CD8-positive, alpha-beta memory T cell (primary cell): Measurements from ENCODE around the gene TROAP. TPM values are rescaled to one million over a fixed set of nuclear protein-coding genes. Genes with fewer than 3 reads are reported as not detected.

Source experiments
- CTCF ChIA-PET: fragments of 350-600 bp; sonication (Branson Sonifier 250); formaldehyde crosslinking; loops from one replicate; lab custom pipeline; 2021; ENCODE audit warnings: antibody characterized with exemption; lab: Charles Lee
- POLR2A ChIA-PET: fragments of 350-600 bp; sonication (Branson Sonifier 250); formaldehyde crosslinking; loops from one replicate; lab custom pipeline; 2021; ENCODE audit warnings: antibody characterized with exemption; lab: Charles Lee
- DNase-seq, 5 donors: peaks; one replicate each; pipeline versions ENCODE4 v3.0.0 to v3.0.0-alpha.2; 2020 to 2022; ENCODE audit warnings: mixed read lengths in 1 of 5
- H3K27ac ChIP-seq: one replicate; pipeline ENCODE4 v1.7.0; 2013; ENCODE audit warnings: low read depth, mild to moderate bottlenecking, low read length, moderate library complexity
- H3K27me3 ChIP-seq: 2 replicates; pipeline ENCODE4 v1.7.0; 2013; ENCODE audit warnings: low read length, mild to moderate bottlenecking; ENCODE audit not compliant: insufficient read depth, poor library complexity, severe bottlenecking
- H3K36me3 ChIP-seq: 2 replicates; pipeline ENCODE4 v1.7.0; 2013; ENCODE audit warnings: mild to moderate bottlenecking, low read length, moderate library complexity; ENCODE audit not compliant: insufficient read depth
- H3K4me1 ChIP-seq: 2 replicates; pipeline ENCODE4 v1.7.0; 2013; ENCODE audit warnings: mild to moderate bottlenecking, low read length, moderate library complexity; ENCODE audit not compliant: insufficient read depth
- H3K4me3 ChIP-seq: 2 replicates; pipeline ENCODE4 v1.7.0; 2013; ENCODE audit warnings: mild to moderate bottlenecking, low read length
- H3K9me3 ChIP-seq: 2 replicates; pipeline ENCODE4 v1.7.0; 2013; ENCODE audit warnings: mild to moderate bottlenecking, low read length
- H3K27ac Mint-ChIP-seq, 8 donors: one replicate each; pipeline ENCODE4 v1.8.0; 2020 to 2021; ENCODE audit warnings: mixed read lengths in 8 of 8, mild to moderate bottlenecking in 6 of 8, inconsistent platforms in 3 of 8, moderate library complexity in 3 of 8
- H3K27me3 Mint-ChIP-seq, 2 donors: one replicate each; pipeline ENCODE4 v1.8.0; 2020 to 2021; ENCODE audit warnings: mixed read lengths in 2 of 2, mild to moderate bottlenecking in 1 of 2, moderate library complexity in 1 of 2
- H3K36me3 Mint-ChIP-seq, 3 donors: one replicate each; pipeline ENCODE4 v1.8.0; 2020 to 2021; ENCODE audit warnings: mixed read lengths in 3 of 3, inconsistent platforms in 1 of 3, mild to moderate bottlenecking in 1 of 3
- H3K4me1 Mint-ChIP-seq, 3 donors: one replicate each; pipeline ENCODE4 v1.8.0; 2020 to 2021; ENCODE audit warnings: mixed read lengths in 3 of 3, inconsistent platforms in 1 of 3, mild to moderate bottlenecking in 1 of 3
- H3K4me3 Mint-ChIP-seq, 7 donors: one replicate each; pipeline ENCODE4 v1.8.0; 2020 to 2021; ENCODE audit warnings: mixed read lengths in 7 of 7, mild to moderate bottlenecking in 6 of 7, moderate library complexity in 4 of 7, inconsistent platforms in 2 of 7
- H3K9me3 Mint-ChIP-seq, 5 donors: one replicate each; pipeline ENCODE4 v1.8.0; 2020 to 2022; ENCODE audit warnings: mixed read lengths in 5 of 5, mild to moderate bottlenecking in 3 of 5, moderate library complexity in 2 of 5, inconsistent platforms in 1 of 5
- polyA plus RNA-seq: library from polyadenylated mRNA; unstranded; fragments of 300-500 nt; fragmentation: Illumina TruSeq; gene quantifications from one replicate; pipeline ENCODE4 v1.2.3, GENCODE V29; 2021
- total RNA-seq, 2 experiments: library from RNA; stranded (reverse); gene quantifications; one replicate each; pipeline ENCODE4 v1.2.3, GENCODE V29; 2021

Gene TROAP
- total and polyA plus RNA-seq, 3 experiments from 2014 or later = 0.79 to 35.0 (median 33.6) TPM

DNA sequence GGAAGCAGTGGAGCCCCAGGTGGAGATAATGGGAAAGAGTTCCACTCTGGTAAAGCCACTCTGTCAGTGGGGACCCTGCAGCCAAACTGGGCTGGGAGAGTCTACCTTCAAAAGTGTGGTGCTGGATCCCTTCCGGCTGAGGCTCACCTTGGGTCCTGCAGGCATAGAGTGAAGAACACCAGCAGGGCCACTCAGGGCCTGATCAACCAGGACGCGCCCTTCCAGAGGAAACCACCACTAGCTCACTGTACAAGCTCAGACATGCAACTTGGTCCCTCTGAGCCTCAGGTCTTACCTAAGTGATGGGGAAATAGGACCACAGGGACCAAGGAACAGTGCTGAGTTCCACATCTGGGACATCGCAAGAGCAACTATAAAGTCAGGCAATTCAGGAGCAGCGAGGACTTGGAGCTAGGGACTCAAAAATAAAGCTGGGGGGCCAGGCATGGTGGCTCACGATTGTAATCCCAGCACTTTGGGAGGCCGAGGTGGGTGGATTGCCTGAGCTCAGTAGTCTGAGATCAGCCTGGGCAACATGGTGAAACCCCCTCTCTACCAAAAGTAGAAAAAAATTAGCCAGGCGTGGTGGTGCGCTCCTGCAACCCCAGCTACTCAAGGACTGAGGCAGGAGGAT, 34.0 kb upstream of the TROAP start:
- Mint-ChIP-seq H3K4me3 (no peak overlapping the region), H3K27me3 (peaks cover 16 to 47% of the 10 kb centered on the region in 2 donors), H3K4me1 (no peaks in the 10 kb centered on the region), H3K36me3 (no peaks in the 10 kb centered on the region), H3K27ac (no peak overlapping the region), H3K9me3 (no peaks in the 10 kb centered on the region)
- no peak for DNase-seq
- no peaks in the 10 kb centered on the region for H3K4me1 ChIP-seq
- H3K4me3 ChIP-seq = no peak overlapping the region
- H3K27me3 ChIP-seq = peaks cover 8% of the 10 kb centered on the region
- H3K9me3 ChIP-seq = no peaks in the 10 kb centered on the region
- ChIA-PET CTCF (interaction anchor here (0.7 to 12.3 kb wide), 20 partner anchors 10 to 265 kb away, joined by 3 to 109 read pairs (median 6); partner anchors contain the start of genes C1QL4, DNAJC22 and TROAP), POLR2A (interaction anchor here (1.0 to 1.4 kb wide), 2 partner anchors 23 to 58 kb away, joined by 3 read pairs; partner anchors contain the start of gene DNAJC22)
- H3K36me3 ChIP-seq = no peaks in the 10 kb centered on the region
- H3K27ac ChIP-seq = no peak overlapping the region

DNA sequence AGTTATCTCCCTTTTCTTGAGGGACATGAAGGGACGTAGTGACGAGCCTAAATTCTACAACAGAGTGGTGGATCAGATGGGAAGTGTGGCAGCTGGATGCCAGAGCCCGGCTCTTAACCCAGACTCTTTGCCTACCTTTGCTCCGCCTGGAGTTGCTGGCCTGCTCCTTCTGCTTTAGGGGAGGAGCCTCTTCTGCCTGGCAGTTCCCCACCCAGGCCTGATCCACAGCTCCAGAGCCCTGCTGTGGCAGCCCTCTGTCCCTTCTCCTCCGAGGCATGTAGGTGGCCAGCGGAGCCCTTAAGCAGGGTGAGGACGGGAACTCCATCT, 30.4 kb upstream of the TROAP start:
- H3K27me3 Mint-ChIP-seq = peaks cover 26 to 58% of the 10 kb centered on the region in 2 donors
- no peak for DNase-seq
- Histone ChIP-seq H3K4me3 (no peak overlapping the region), H3K27ac (no peak overlapping the region), H3K36me3 (no peaks in the 10 kb centered on the region), H3K9me3 (no peaks in the 10 kb centered on the region), H3K27me3 (peaks cover 37% of the 10 kb centered on the region), H3K4me1 (peaks cover 13% of the 10 kb centered on the region)
- no peak overlapping the region for H3K27ac Mint-ChIP-seq
- no peak overlapping the region for H3K4me3 Mint-ChIP-seq
- peaks cover 10 to 16% (median 10%) of the 10 kb centered on the region in 3 donors for H3K4me1 Mint-ChIP-seq
- H3K9me3 Mint-ChIP-seq = no peaks in the 10 kb centered on the region
- ChIA-PET POLR2A (interaction anchor here (0.6 kb wide), 1 partner anchor 59 kb away, joined by 4 read pairs; no protein-coding TSS in a partner anchor), CTCF (interaction anchor here (1.4 to 12.3 kb wide), 6 partner anchors 39 to 65 kb away, joined by 3 to 109 read pairs (median 28); partner anchors contain the start of genes C1QL4 and DNAJC22)
- H3K36me3 Mint-ChIP-seq = no peaks in the 10 kb centered on the region

DNA sequence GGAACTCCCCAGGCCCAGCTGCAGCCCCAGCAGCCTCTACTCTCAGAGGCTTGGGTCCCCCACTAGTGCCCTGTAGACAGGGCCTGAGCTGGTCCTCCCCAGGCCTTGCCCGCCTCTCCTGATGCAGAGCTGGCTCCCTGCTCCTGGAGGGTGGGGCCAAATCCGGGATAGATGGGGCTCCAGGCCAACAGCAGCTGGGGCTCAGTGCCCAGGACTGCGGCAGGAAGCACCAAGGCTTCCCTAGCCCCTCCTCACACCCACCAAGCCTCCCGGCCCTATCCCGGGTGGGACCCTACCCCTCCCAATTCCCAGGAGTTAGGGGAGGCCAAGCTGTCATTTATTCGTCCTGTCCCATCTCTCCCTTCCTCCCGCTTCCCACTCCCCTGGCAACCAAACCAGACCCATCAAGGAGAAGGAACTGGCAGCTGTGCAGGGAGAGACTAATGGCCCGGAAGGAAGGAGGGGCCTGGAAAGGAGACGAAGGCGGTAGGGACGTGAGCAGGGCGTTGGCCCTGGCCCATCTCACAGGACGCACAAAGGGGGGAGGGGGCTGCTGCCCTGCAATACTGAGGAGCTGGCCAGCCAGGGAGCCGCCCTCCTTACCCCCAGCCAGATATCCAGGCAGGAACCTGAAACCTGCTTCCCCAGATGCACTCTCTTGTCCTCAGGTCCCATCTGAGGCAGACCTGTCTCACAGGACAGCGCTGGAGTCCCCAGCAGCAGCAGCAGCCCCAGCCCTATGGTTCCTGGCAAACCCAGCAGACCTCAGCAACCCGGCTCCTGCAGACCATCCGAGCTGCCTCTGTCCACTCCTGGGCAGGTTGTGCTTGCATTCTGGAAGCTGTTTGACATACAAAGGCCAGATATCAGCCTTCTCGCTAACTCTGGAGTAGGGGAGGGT, 29.7 kb upstream of the TROAP start:
- Mint-ChIP-seq H3K27me3 (peaks cover 28 to 58% of the 10 kb centered on the region in 2 donors), H3K4me3 (no peak overlapping the region), H3K27ac (no peak overlapping the region), H3K36me3 (no peaks in the 10 kb centered on the region), H3K9me3 (no peaks in the 10 kb centered on the region), H3K4me1 (peaks cover 10 to 22% (median 13%) of the 10 kb centered on the region in 3 donors)
- H3K36me3 ChIP-seq = no peaks in the 10 kb centered on the region
- peaks cover 39% of the 10 kb centered on the region for H3K27me3 ChIP-seq
- ChIA-PET CTCF (interaction anchor here (1.3 to 12.3 kb wide), 7 partner anchors 38 to 64 kb away, joined by 3 to 109 read pairs (median 26); partner anchors contain the start of genes C1QL4 and DNAJC22), POLR2A (interaction anchor here (0.6 kb wide), 1 partner anchor 58 kb away, joined by 4 read pairs; no protein-coding TSS in a partner anchor)
- DNase-seq = no peak
- peaks cover 13% of the 10 kb centered on the region for H3K4me1 ChIP-seq
- H3K27ac ChIP-seq = no peak overlapping the region
- no peak overlapping the region for H3K4me3 ChIP-seq
- no peaks in the 10 kb centered on the region for H3K9me3 ChIP-seq

DNA sequence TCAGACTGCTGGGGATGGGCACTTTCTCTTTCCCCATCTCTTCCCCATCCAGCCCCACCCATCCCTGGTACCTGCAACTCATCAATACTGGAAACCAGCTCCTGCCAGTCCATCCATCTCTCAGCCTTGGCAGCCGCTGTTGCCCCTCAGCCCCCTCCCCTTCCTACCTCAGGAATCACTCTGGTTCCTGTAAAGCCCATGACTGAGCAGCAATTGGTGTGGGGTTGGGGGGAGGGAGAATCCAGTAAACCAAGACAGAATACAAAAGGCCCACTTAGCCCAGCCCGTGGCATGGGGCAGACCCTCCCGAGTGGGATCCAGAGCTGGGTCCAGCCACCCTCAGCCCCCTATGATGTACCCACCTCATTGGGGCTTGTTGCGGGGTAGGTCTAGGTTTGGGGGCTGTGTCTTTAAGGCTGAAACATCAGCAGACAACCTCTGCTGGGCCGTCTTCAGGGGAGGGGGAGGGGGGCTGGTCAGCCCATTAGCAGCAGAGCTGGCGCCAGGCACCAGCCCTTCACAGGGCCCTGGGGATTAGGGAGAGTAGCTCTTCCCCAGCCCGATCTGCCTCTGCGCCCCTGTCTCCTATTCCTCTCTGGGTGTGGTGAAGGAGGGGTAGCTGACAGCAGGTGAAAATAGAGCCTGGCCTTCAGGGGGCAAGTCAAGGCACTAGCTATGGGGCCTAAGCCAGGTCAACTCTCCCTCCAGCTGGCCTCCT, 28.8 kb upstream of the TROAP start:
- H3K4me3 Mint-ChIP-seq = no peak overlapping the region
- no peaks in the 10 kb centered on the region for H3K9me3 ChIP-seq
- CTCF ChIA-PET = interaction anchor here (0.9 to 12.3 kb wide), 9 partner anchors 10 to 72 kb away, joined by 3 to 109 read pairs (median 7); partner anchors contain the start of genes C1QL4 and DNAJC22
- no peaks in the 10 kb centered on the region for H3K36me3 Mint-ChIP-seq
- peaks cover 10 to 28% (median 14%) of the 10 kb centered on the region in 3 donors for H3K4me1 Mint-ChIP-seq
- H3K36me3 ChIP-seq = no peaks in the 10 kb centered on the region
- peaks cover 13% of the 10 kb centered on the region for H3K4me1 ChIP-seq
- no peak overlapping the region for H3K27ac ChIP-seq
- H3K27me3 Mint-ChIP-seq = peaks cover 33 to 58% of the 10 kb centered on the region in 2 donors
- H3K4me3 ChIP-seq = no peak overlapping the region
- POLR2A ChIA-PET = interaction anchor here (0.6 kb wide), 1 partner anchor 557 kb away, joined by 3 read pairs; no protein-coding TSS in a partner anchor
- H3K27ac Mint-ChIP-seq = no peak overlapping the region
- H3K9me3 Mint-ChIP-seq = no peaks in the 10 kb centered on the region
- peaks cover 39% of the 10 kb centered on the region for H3K27me3 ChIP-seq
- DNase-seq = no peak

DNA sequence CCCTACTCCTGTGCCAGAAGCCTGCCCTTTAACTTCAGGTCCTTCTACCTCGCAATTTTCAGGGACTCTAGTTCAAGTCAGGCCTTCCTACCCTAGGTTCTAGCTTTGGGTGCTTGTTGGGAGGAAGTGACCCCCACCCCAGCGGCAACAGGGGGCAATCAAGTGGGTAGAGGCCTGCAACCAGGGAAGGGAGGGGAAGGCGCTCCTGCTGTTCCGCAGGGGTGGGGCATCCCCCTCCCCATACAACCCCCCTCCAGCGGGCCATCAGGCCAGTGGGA, 28.3 kb upstream of the TROAP start:
- no peaks in the 10 kb centered on the region for H3K36me3 ChIP-seq
- Mint-ChIP-seq H3K36me3 (no peaks in the 10 kb centered on the region), H3K9me3 (no peaks in the 10 kb centered on the region), H3K27me3 (peaks cover 35 to 58% of the 10 kb centered on the region in 2 donors), H3K4me1 (peaks cover 10 to 28% (median 14%) of the 10 kb centered on the region in 3 donors), H3K4me3 (no peak overlapping the region), H3K27ac (no peak overlapping the region)
- peaks cover 13% of the 10 kb centered on the region for H3K4me1 ChIP-seq
- H3K4me3 ChIP-seq = no peak overlapping the region
- peaks cover 39% of the 10 kb centered on the region for H3K27me3 ChIP-seq
- ChIA-PET POLR2A (interaction anchor here (0.6 kb wide), 1 partner anchor 558 kb away, joined by 3 read pairs; no protein-coding TSS in a partner anchor), CTCF (interaction anchor here (0.7 to 12.3 kb wide), 11 partner anchors 10 to 219 kb away, joined by 3 to 109 read pairs (median 4); partner anchors contain the start of genes C1QL4, DNAJC22 and TROAP)
- no peaks in the 10 kb centered on the region for H3K9me3 ChIP-seq
- no peak for DNase-seq
- H3K27ac ChIP-seq = no peak overlapping the region

DNA sequence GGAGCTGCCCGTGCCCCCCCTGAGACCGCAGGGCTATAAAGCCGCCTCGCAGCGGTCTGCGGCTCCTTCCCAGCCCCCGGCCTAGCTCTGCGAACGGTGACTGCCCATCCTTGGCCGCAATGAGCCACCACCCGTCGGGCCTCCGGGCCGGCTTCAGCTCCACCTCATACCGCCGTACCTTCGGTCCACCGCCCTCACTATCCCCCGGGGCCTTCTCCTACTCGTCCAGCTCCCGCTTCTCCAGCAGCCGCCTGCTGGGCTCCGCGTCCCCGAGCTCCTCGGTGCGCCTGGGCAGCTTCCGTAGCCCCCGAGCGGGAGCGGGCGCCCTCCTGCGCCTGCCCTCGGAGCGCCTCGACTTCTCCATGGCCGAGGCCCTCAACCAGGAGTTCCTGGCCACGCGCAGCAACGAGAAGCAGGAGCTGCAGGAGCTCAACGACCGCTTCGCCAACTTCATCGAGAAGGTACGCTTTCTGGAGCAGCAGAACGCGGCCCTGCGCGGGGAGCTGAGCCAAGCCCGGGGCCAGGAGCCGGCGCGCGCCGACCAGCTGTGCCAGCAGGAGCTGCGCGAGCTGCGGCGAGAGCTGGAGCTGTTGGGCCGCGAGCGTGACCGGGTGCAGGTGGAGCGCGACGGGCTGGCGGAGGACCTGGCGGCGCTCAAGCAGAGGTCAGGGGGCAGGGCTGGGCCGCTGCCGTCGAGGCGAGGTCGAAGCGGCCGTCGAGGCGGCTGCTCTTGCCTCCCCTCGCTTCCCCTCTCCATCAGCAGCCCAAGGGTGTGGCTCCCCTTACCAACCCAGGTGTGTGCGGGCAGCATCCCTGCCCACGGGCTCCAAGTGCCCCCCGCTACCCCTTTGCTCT, 27.7 kb upstream of the TROAP start, which contains the start of gene PRPH:
Gene PRPH, plus strand, starts transcription at position 66 of the 855 bp plus-strand sequence. Its CDS starts 54 bp downstream, at position 120.
- no peak for DNase-seq

More for the DNA sequence above, 27.7 kb upstream of the TROAP start, which contains the start of gene PRPH:
- Mint-ChIP-seq H3K27me3 (peaks cover 35 to 58% of the 10 kb centered on the region in 2 donors), H3K36me3 (no peaks in the 10 kb centered on the region), H3K9me3 (no peaks in the 10 kb centered on the region), H3K27ac (no peak within 1 kb of the TSS), H3K4me3 (no peak within 1 kb of the TSS), H3K4me1 (peaks cover 10 to 28% (median 14%) of the 10 kb centered on the region in 3 donors)
- peaks cover 13% of the 10 kb centered on the region for H3K4me1 ChIP-seq
- peaks cover 39% of the 10 kb centered on the region for H3K27me3 ChIP-seq
- H3K27ac ChIP-seq = no peak within 1 kb of the TSS
- no peak within 1 kb of the TSS for H3K4me3 ChIP-seq
- CTCF ChIA-PET = interaction anchor here (0.7 to 12.3 kb wide), 11 partner anchors 11 to 218 kb away, joined by 3 to 109 read pairs (median 4); partner anchors contain the start of genes C1QL4, DNAJC22 and TROAP
- POLR2A ChIA-PET = no interaction called here
- H3K9me3 ChIP-seq = no peaks in the 10 kb centered on the region
- no peaks in the 10 kb centered on the region for H3K36me3 ChIP-seq
